Mucosa of descending colon (tissue), 3 donors: ENCODE measurements around the gene DOC2A. TPM values are rescaled to one million over a fixed set of nuclear protein-coding genes. Genes with fewer than 3 reads are reported as not detected.

Experiments used
- ATAC-seq: fragments of 200-7000 bp; cut with Tn5 transposase; one replicate; pipeline ENCODE4 v1.9.1; 2020; ENCODE audit warnings: mild to moderate bottlenecking, moderate library complexity
- DNase-seq, 3 donors: peaks; one replicate each; pipeline ENCODE4 v3.0.0-alpha.2; 2020
- H3K36me3 ChIP-seq: fragments of 200-600 bp; one replicate; pipeline ENCODE4 v1.8.0; 2021; ENCODE audit warnings: low read depth, mild to moderate bottlenecking
- H3K4me1 ChIP-seq: fragments of 200-600 bp; one replicate; pipeline ENCODE4 v1.8.0; 2021; ENCODE audit warnings: low read depth, mild to moderate bottlenecking
- H3K4me3 ChIP-seq: fragments of 200-600 bp; one replicate; pipeline ENCODE4 v1.8.0; 2021; ENCODE audit warnings: mild to moderate bottlenecking
- H3K9me3 ChIP-seq: fragments of 200-600 bp; one replicate; pipeline ENCODE4 v1.8.0; 2021; ENCODE audit warnings: mild to moderate bottlenecking
- CTCF ChIP-seq: fragments of 200-600 bp; IDR thresholded peaks from one replicate; pipeline ENCODE4 v1.8.0; 2022; ENCODE audit warnings: antibody characterized with exemption, mild to moderate bottlenecking
- intact Hi-C, 2 donors: fragments of 100-400 bp; cut with DNase I in 1 of 2; cut with micrococcal nuclease in 1 of 2; formaldehyde crosslinking; loops; one replicate each; pipeline versions ENCODE4 v1.11.0 to v1.11.1; 2022; cut with DNase I, micrococcal nuclease
- total RNA-seq, 3 donors: library from RNA; stranded (reverse); fragmentation: NEBNext Ultra II Directional in 2 of 3; extraction: Animal tissue kit (Norgen Biotek cat#: 25700) in 2 of 3; gene quantifications; one replicate each; pipeline versions ENCODE4 v1.2.1 to v1.2.4, GENCODE V29; 2021 to 2023
- donor health status: DM: no; HTN: no; CAD: no; lungs with moderate emphysema.
- donor health status: DM: no; HTN: no; CAD: no.
- donor health status: DM: no; HTN: yes; CAD: no.

The DOC2A gene
- total RNA-seq, 3 donors from 2014 or later: 5.2 to 16.8 (median 7.5) TPM

DNA sequence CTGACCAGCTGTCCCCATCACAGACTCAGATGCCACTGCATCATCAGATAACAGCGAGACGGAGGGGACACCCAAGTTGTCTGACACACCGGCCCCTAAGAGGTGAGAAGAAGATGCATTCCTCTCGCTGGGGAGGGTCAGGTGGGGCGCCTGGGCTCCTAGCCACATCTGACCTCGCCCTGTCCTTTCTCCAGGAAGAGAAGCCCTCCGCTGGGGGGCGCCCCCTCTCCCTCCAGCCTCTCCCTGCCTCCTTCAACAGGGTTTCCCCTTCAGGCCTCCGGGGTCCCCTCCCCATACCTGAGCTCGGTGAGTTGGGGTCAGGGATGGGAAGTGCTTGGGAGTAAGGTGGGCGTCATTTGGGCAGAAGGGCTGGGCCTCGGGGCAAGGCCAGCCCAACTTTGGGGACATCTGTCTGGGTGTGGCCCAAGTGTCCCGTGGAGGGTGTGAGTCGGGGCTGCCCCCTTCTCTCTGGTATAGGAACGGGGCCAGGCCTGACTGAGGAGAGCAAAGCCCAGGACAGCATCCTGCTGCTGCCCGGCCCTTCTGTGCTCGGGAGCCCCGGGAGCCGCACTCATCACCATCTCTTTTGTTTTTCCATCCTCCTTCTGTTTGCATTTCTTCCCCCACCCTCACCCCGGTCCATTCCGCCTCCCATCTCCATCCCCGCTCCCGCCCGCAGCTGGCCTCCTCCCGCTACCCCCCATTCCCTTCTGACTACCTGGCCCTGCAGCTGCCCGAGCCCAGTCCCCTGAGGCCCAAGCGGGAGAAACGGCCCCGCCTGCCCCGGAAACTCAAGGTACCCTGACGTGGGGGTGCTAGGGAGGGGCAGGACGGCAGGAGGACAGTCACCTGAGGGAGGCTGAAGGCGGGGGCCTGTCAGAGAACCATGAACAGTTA, 9.8 kb downstream of the DOC2A start:
- peaks cover 8% of the 10 kb centered on the region for H3K4me1 ChIP-seq
- H3K4me3 ChIP-seq: no peak overlapping the region
- intact Hi-C loops: no loop called here
- DNase-seq (no peak), ATAC-seq (no peak)
- H3K9me3 ChIP-seq: no peaks in the 10 kb centered on the region
- H3K36me3 ChIP-seq: no peaks in the 10 kb centered on the region
- TF ChIP-seq CTCF: no peak

DNA sequence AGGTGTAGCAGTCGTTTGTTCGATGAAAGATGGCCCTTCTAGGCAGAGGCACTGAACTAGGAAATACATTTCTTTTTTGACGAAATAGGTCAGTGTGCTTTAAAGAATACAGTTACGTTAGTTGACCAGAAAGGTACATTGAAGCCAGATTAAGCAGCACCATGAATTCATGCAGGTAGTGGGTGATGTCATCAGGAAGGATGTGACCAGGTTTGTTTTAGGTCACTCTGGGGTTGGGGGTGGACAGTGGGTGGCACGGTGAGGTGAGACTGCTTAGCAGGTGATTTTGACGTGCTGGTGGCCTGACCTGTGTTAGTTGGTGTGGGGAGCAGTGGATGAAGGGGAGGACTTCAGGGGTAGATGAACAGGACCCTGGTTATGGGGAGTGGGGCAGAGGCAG, 11.2 kb downstream of the DOC2A start:
- intact Hi-C loops: no loop called here
- no peak for ATAC-seq
- H3K4me1 ChIP-seq: peaks cover 12% of the 10 kb centered on the region
- no peak overlapping the region for H3K4me3 ChIP-seq
- DNase-seq: no peak
- H3K9me3 ChIP-seq: no peaks in the 10 kb centered on the region
- no peaks in the 10 kb centered on the region for H3K36me3 ChIP-seq
- TF ChIP-seq CTCF: no peak

DNA sequence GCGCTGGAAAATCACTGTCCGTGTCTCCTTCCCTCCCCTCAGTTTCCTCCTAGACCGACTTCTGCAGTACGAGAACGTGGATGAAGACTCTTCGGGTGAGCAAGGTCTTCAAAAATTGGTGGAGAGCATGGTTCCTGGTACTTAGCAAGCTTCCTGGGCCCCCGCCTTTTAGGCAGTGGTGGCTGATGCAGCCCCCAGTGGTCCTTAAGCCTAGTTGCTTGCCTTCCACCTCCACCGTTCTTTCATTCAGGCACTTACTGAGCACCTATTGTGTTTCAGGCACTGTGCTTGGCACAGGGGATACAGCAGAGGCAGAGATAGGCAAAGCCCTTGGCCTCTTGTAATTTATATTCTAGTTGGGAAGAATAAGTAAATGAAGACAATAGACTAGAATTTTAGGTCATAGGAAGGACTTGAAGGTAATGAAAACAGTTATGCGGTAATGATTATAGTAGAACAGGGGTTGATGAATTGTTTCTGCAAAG, 14.0 kb downstream of the DOC2A start:
- H3K9me3 ChIP-seq: no peaks in the 10 kb centered on the region
- intact Hi-C loops: no loop called here
- no peak for DNase-seq
- no peak for TF ChIP-seq CTCF
- peaks cover 17% of the 10 kb centered on the region for H3K4me1 ChIP-seq
- H3K36me3 ChIP-seq: no peaks in the 10 kb centered on the region
- H3K4me3 ChIP-seq: peak overlapping the region; percentile 49
- no peak for ATAC-seq

GRCh38 chr16:29995911-29996765, 14.7 kb downstream of the DOC2A start, which contains the start of gene INO80E:
TSS of gene INO80E (plus strand) at chr16:29996241. CDS start at chr16:29996311, 70 bp downstream.
- peak; percentile 98 to 100 (median 99) for DNase-seq
- peak; percentile 97 for ATAC-seq
- H3K9me3 ChIP-seq: no peaks in the 10 kb centered on the region
- intact Hi-C loops: no loop called here
- no peaks in the 10 kb centered on the region for H3K36me3 ChIP-seq
- peak within 1 kb of the TSS; percentile 49 for H3K4me3 ChIP-seq
- TF ChIP-seq CTCF: peak; percentile 18
- peaks cover 17% of the 10 kb centered on the region for H3K4me1 ChIP-seq

GRCh38 chr16:29995324-29995910, 15.4 kb downstream of the DOC2A start, which contains the start of gene HIRIP3:
TSS of gene HIRIP3 (minus strand) at chr16:29995617. CDS start at chr16:29995605, 12 bp downstream.
- H3K4me3 ChIP-seq: peak within 1 kb of the TSS; percentile 49
- H3K9me3 ChIP-seq: no peaks in the 10 kb centered on the region
- H3K36me3 ChIP-seq: no peaks in the 10 kb centered on the region
- intact Hi-C loops: no loop called here
- DNase-seq (peak; percentile 89 to 92 (median 91)), ATAC-seq (peak; percentile 80)
- H3K4me1 ChIP-seq: peaks cover 20% of the 10 kb centered on the region
- no peak for TF ChIP-seq CTCF
